GM12878 (cell line): ENCODE results near the gene GMCL1.

Experiments
- ASH2L ChIP-seq: fragments of 300-600, 200-600 bp; sonication (generic); IDR thresholded peaks from 2 replicates; pipeline ENCODE4 v1.6.1; 2017; ENCODE audit warnings: low read depth, mild to moderate bottlenecking, borderline replicate concordance
- CTCF ChIP-seq, 3 experiments: IDR thresholded peaks in 2 of 3; conservative IDR thresholded peaks in 1 of 3; 2 replicates each; pipeline ENCODE4 v1.5.1; 2011; ENCODE audit warnings: low read depth in 3 of 3, low read length in 3 of 3, mild to moderate bottlenecking in 3 of 3, control low read depth in 2 of 3, moderate library complexity in 2 of 3, inconsistent platforms in 1 of 3, mixed read lengths in 1 of 3; ENCODE audit not compliant: control insufficient read depth in 2 of 3, insufficient read depth in 1 of 3; ENCODE audit errors: extremely low read depth in 1 of 3
- EP300 ChIP-seq, 2 experiments: fragments of 150-350 bp in 1 of 2; IDR thresholded peaks; 2 replicates each; pipeline ENCODE4 v1.6.1; 2011 to 2012; ENCODE audit warnings: low read depth in 2 of 2, low read length in 2 of 2, borderline replicate concordance in 1 of 2, improper control_type of control experiment in 1 of 2, inconsistent platforms in 1 of 2; ENCODE audit not compliant: control insufficient read depth in 1 of 2
- EZH2 ChIP-seq: IDR thresholded peaks from 2 replicates; pipeline ENCODE4 v1.6.1; 2012; ENCODE audit warnings: low read depth, mild to moderate bottlenecking, control low read depth, inconsistent platforms, low read length, borderline replicate concordance; ENCODE audit not compliant: control insufficient read depth
- JUND ChIP-seq: IDR thresholded peaks from 2 replicates; pipeline ENCODE4 v1.6.1; 2012; ENCODE audit warnings: low read depth, mild to moderate bottlenecking, low read length, improper control_type of control experiment, moderate library complexity
- NKRF ChIP-seq: fragments of 450-650 bp; conservative IDR thresholded peaks from 2 replicates; pipeline ENCODE4 v1.6.1; 2017; ENCODE audit warnings: mild to moderate bottlenecking, moderate library complexity
- POLR2A ChIP-seq: IDR thresholded peaks from 2 replicates; pipeline ENCODE4 v1.6.1; 2011; ENCODE audit warnings: low read depth, mild to moderate bottlenecking, low read length
- POLR2AphosphoS5 ChIP-seq: IDR thresholded peaks from 2 replicates; pipeline ENCODE4 v1.6.1; 2011; ENCODE audit warnings: mild to moderate bottlenecking, low read length, inconsistent platforms
- RAD21 ChIP-seq: IDR thresholded peaks from 2 replicates; pipeline ENCODE4 v1.6.1; 2011; ENCODE audit warnings: mild to moderate bottlenecking, low read depth, low read length, moderate library complexity; ENCODE audit not compliant: insufficient read depth
- RFX5 ChIP-seq: IDR thresholded peaks from 2 replicates; pipeline ENCODE4 v1.6.1; 2011; ENCODE audit warnings: low read depth, low read length, improper control_type of control experiment

GRCh38 chr2:69848186-69848790 lies 18.8 kb downstream of the GMCL1 start:
- TF ChIP-seq EP300 (IDR thresholded peaks at IDR 0.05; ENCODE audit: borderline replicate concordance in 1 of 2, control insufficient read depth in 1 of 2, low read depth in 2 of 2, low read length in 2 of 2) (no peak), CTCF (IDR thresholded peaks at IDR 0.05 in 2 of 3, conservative IDR thresholded peaks at IDR 0.05 in 1 of 3; ENCODE audit: control insufficient read depth in 2 of 3, extremely low read depth in 1 of 3, insufficient read depth in 1 of 3, low read depth in 3 of 3, low read length in 3 of 3) (no peak), POLR2A (no peak), EZH2 (no peak), RAD21 (no peak), NKRF (no peak), JUND (no peak), POLR2AphosphoS5 (no peak), RFX5 (no peak), ASH2L (no peak)
